GM18519 (cell line): ENCODE data around the gene TMSB15A.
"Not testable (repeated sequence)": the region's sequence is repeated elsewhere in the genome, so short reads cannot be mapped to it uniquely, and the experiment has no call there.

Source experiments
- ATAC-seq: cut with Tn5 transposase; IDR thresholded peaks from one replicate; pipeline ENCODE4 v1.9.1; 2021; ENCODE audit warnings: mild to moderate bottlenecking, moderate library complexity; ENCODE audit not compliant: unreplicated experiment, low FRiP score

Gene TMSB15A

GRCh38 chrX:102515975-102516941 lies at the start of gene TMSB15A:
Gene TMSB15A (minus strand): TSS chrX:102516739.
- ATAC-seq = peak; percentile 82

GRCh38 chrX:102560423-102561068 lies 44.0 kb upstream of the TMSB15A start:
- no peak for ATAC-seq

- no peak for ATAC-seq
Measured at GRCh38 chrX:102558607-102559006, 42.1 kb upstream of the TMSB15A start.

GRCh38 chrX:102548231-102548630 lies 31.7 kb upstream of the TMSB15A start:
- no peak for ATAC-seq

GRCh38 chrX:102546828-102547493 lies 30.4 kb upstream of the TMSB15A start:
- ATAC-seq = no peak

GRCh38 chrX:102546175-102546574 lies 29.6 kb upstream of the TMSB15A start:
- ATAC-seq = not testable (repeated sequence)

GRCh38 chrX:102535958-102536357 lies 19.4 kb upstream of the TMSB15A start:
- ATAC-seq = no peak

- ATAC-seq = no peak
Measured at GRCh38 chrX:102517326-102517725, 787 bp upstream of the TMSB15A start.

GRCh38 chrX:102514536-102514935 lies 2.0 kb downstream of the TMSB15A start:
- ATAC-seq = no peak

GRCh38 chrX:102498732-102499131 lies 17.8 kb downstream of the TMSB15A start:
- ATAC-seq = no peak

GRCh38 chrX:102491766-102492165 lies 24.8 kb downstream of the TMSB15A start:
- no peak for ATAC-seq

GRCh38 chrX:102478765-102479164 lies 37.8 kb downstream of the TMSB15A start:
- ATAC-seq = not testable (repeated sequence)

- not testable (repeated sequence) for ATAC-seq
Measured at GRCh38 chrX:102471762-102472220, 44.7 kb downstream of the TMSB15A start, which contains the start of gene TCP11X2. Gene TCP11X2 (minus strand): TSS chrX:102471812.

- not testable (repeated sequence) for ATAC-seq
Measured at GRCh38 chrX:102470215-102470614, 46.3 kb downstream of the TMSB15A start.
